Psoas muscle (tissue), 8 donors: ENCODE data around the gene HTR1D. TPM values are rescaled to one million over a fixed set of nuclear protein-coding genes. Genes with fewer than 3 reads are reported as not detected.

Experiments
- ATAC-seq, 4 donors: fragments of 200-7000 bp; cut with Tn5 transposase; one replicate each; pipeline ENCODE4 v1.9.1; 2020; ENCODE audit warnings: moderate library complexity in 3 of 4, mild to moderate bottlenecking in 2 of 4
- DNase-seq, 2 donors: peaks; one replicate each; pipeline ENCODE4 v3.0.0-alpha.2; 2020
- H3K27ac ChIP-seq: fragments of 200-600 bp; one replicate; pipeline ENCODE4 v1.8.0; 2022
- H3K27me3 ChIP-seq, 3 donors: fragments of 200-600 bp in 1 of 3; one replicate each; pipeline versions ENCODE4 v1.6.1 to v1.8.0; 2013 to 2022; ENCODE audit warnings: low read length in 2 of 3, mild to moderate bottlenecking in 2 of 3, moderate library complexity in 1 of 3; ENCODE audit not compliant: insufficient read depth in 3 of 3
- H3K36me3 ChIP-seq, 2 donors: fragments of 200-600 bp in 1 of 2; one replicate each; pipeline versions ENCODE4 v1.6.1 to v1.8.0; 2013 to 2022; ENCODE audit warnings: low read depth in 1 of 2, mild to moderate bottlenecking in 1 of 2, moderate library complexity in 1 of 2; ENCODE audit not compliant: insufficient read depth in 1 of 2
- H3K4me1 ChIP-seq: fragments of 200-600 bp; one replicate; pipeline ENCODE4 v1.8.0; 2022
- H3K4me3 ChIP-seq: fragments of 200-600 bp; one replicate; pipeline ENCODE4 v1.8.0; 2022; ENCODE audit warnings: mild to moderate bottlenecking
- H3K9me3 ChIP-seq: fragments of 200-600 bp; one replicate; pipeline ENCODE4 v1.8.0; 2022
- CTCF ChIP-seq: fragments of 200-600 bp; IDR thresholded peaks from one replicate; pipeline ENCODE4 v1.8.0; 2022; ENCODE audit warnings: antibody characterized with exemption
- WGBS, 3 donors: extraction: QIAGEN DNeasy Blood & Tissue Kit; methylation state at CpG; one replicate each; pipeline versions ENCODE4 v1.1.6 to v1.1.7; 2013; 5-methylcytosine and 5-hydroxymethylcytosine counted together
- intact Hi-C, 2 donors: fragments of 100-400 bp; cut with DNase I; formaldehyde crosslinking; loops; one replicate each; pipeline versions ENCODE4 v1.11.0 to v1.14.2; 2022
- polyA plus RNA-seq, 3 donors: library from polyadenylated mRNA; stranded (reverse); fragments of 200-250 nt; gene quantifications; one replicate each; pipeline ENCODE4 v1.2.3, GENCODE V29; 2013
- total RNA-seq, 4 donors: library from RNA; stranded (reverse); fragmentation: NEBNext Ultra II Directional in 2 of 4; extraction: Animal tissue kit (Norgen Biotek cat#: 25700) in 2 of 4; gene quantifications; one replicate each; pipeline versions ENCODE4 v1.2.1 to v1.2.4, GENCODE V29; 2021 to 2023
- donor health status: healthy with polysubstance abuse.
- donor health status: DM: no; HTN: no; CAD: no; lungs with moderate emphysema.
- donor health status: Bipolar disorder and iron deficiency.
- donor health status: healthy.
- donor health status: DM: yes; HTN: yes; CAD: no.
- donor health status: DM: no; HTN: no; CAD: no.
- donor health status: DM: no; HTN: no; CAD: no.
- donor health status: DM: yes; HTN: yes; CAD: no.

The HTR1D gene
- total and polyA plus RNA-seq, 7 donors: 0.03 to 0.06 TPM; not detected in 5

- TF ChIP-seq CTCF: no peak
- peak in 3 of 4 donors; percentile 46 to 57 (median 52) for ATAC-seq
- Histone ChIP-seq H3K36me3 (no peaks in the 10 kb centered on the region), H3K27me3 (no peaks in the 10 kb centered on the region), H3K4me3 (no peak overlapping the region), H3K4me1 (peaks cover 11% of the 10 kb centered on the region), H3K9me3 (no peaks in the 10 kb centered on the region), H3K27ac (peak overlapping the region; percentile 80)
- intact Hi-C loops: no loop called here
- peak; percentile 67 to 74 for DNase-seq
- 31 to 47% (median 39%) methylated on average over 5 of the region's 5 CpGs for WGBS, 3 donors
Measured at GRCh38 chr1:23169727-23170335, 47.5 kb downstream of the HTR1D start.

GRCh38 chr1:23169195-23169575 lies 48.1 kb downstream of the HTR1D start:
- Histone ChIP-seq H3K4me3 (peak overlapping the region; percentile 92), H3K27me3 (no peaks in the 10 kb centered on the region), H3K9me3 (no peaks in the 10 kb centered on the region), H3K36me3 (no peaks in the 10 kb centered on the region), H3K4me1 (peaks cover 11% of the 10 kb centered on the region), H3K27ac (peak overlapping the region; percentile 80)
- DNase-seq: no peak
- ATAC-seq: no peak
- intact Hi-C loops: no loop called here
- TF ChIP-seq CTCF: no peak
- WGBS, 3 donors: 35 to 48% (median 43%) methylated on average over 14 of the region's 14 CpGs

DNA sequence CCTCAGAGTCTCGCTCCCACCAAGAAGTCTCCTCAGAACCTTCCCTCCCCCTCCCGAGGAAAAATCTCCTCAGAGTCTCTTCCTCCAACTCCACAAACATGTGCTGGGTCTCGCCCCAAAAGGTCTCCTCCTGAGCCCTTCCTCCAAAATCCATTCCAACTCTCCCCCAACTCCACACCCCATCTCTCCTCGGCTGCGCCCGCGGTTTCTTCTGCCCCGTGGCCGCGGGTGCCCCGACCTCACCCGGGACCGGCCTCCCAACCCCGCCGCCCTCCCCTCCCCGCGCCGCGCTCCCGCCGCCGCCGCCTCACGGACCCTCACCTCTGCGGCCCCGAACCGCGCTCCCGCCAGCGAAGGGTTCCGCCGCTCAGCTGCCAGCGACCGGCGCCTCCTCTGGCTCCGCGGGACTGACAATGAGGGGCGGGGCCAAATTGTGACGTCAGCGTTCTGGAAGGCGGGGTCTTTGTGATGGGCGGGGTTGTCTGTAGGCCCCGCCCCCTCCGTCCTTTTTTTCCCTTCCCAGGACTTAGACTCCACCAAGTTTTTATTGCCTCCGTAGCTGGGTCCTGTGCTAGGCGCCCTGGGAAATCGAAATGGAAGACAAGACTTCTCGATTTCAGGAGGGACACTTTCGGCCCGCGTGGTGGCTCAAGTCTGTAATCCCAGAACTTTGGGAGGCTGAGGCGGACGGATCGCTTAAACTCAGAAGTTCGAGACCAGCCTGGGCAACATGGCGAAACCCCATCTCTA lies 48.7 kb downstream of the HTR1D start, which contains the start of gene LUZP1:
LUZP1 (minus strand) TSS at position 412 of the 750 bp plus-strand sequence.
- Histone ChIP-seq H3K36me3 (no peaks in the 10 kb centered on the region), H3K27ac (peak within 1 kb of the TSS; percentile 80), H3K27me3 (no peaks in the 10 kb centered on the region), H3K9me3 (no peaks in the 10 kb centered on the region), H3K4me3 (peak within 1 kb of the TSS; percentile 92), H3K4me1 (peaks cover 11% of the 10 kb centered on the region)
- WGBS, 3 donors: 5 to 8% (median 5%) methylated on average over 52 to 56 of the region's 56 CpGs
- ATAC-seq: peak; percentile 95 to 98 (median 97)
- no peak for TF ChIP-seq CTCF
- peak; percentile 88 to 95 for DNase-seq
- intact Hi-C loops: no loop called here

GRCh38 chr1:23168079-23168444 lies 49.2 kb downstream of the HTR1D start:
- TF ChIP-seq CTCF: no peak
- Histone ChIP-seq H3K4me3 (peak overlapping the region; percentile 92), H3K27me3 (no peaks in the 10 kb centered on the region), H3K4me1 (peaks cover 11% of the 10 kb centered on the region), H3K36me3 (no peaks in the 10 kb centered on the region), H3K27ac (peak overlapping the region; percentile 80), H3K9me3 (no peaks in the 10 kb centered on the region)
- DNase-seq (peak; percentile 31 to 69), ATAC-seq (peak; percentile 28 to 61 (median 48))
- intact Hi-C loops: no loop called here
- 0 to 1% (median 0%) methylated on average over 6 to 49 of the region's 49 CpGs for WGBS, 3 donors
